Stimulated activated CD8-positive, alpha-beta memory T cell treated with anti-CD3 and anti-CD28 coated beads, Interleukin-4, amount 100 ng/mL, for 1 hour (primary cell): ENCODE data around the gene VPS29.
A peak's percentile ranks its signal among the peaks of the same experiment; 100 is the strongest.

ENCODE experiments used
- DNase-seq, 2 donors: peaks; one replicate each; pipeline ENCODE4 v3.0.0-alpha.2; 2020; ENCODE audit warnings: low read depth in 2 of 2, low spot score in 1 of 2

VPS29 gene

GRCh38 chr12:110451263-110451662 lies 50.6 kb downstream of the VPS29 start:
- no peak for DNase-seq

- DNase-seq: peak; percentile 85 to 89
Observed at GRCh38 chr12:110449799-110450497, 52.0 kb downstream of the VPS29 start, which contains the start of gene ARPC3. TSS of gene ARPC3 (minus strand) at chr12:110450337. CDS start at chr12:110450260, 77 bp downstream.

GRCh38 chr12:110444455-110444854 lies 57.5 kb downstream of the VPS29 start:
- DNase-seq: no peak
